Right lung (tissue), 5 donors: ENCODE data around the gene CCDC142. TPM values are rescaled to one million over a fixed set of nuclear protein-coding genes. Genes with fewer than 3 reads are reported as not detected.

Experiments used
- polyA plus RNA-seq, 5 donors: library from polyadenylated mRNA; unstranded; fragments of 120-200 nt; gene quantifications; one replicate each; pipeline versions ENCODE4 v1.2.1 to v1.2.3, GENCODE V29; 2013; ENCODE audit warnings: inconsistent platforms in 1 of 5, low replicate concordance in 1 of 5; ENCODE audit not compliant: insufficient read length in 5 of 5, insufficient read depth in 1 of 5

Gene CCDC142
- polyA plus RNA-seq, 5 donors = 13.0 to 18.1 (median 16.4) TPM

Other genes with a start within 250 kb of the CCDC142 start
- 1 to 10 TPM; 5.2 to 9.9 (median 8.5) TPM for gene SLC4A5, start 139.6 kb downstream of the CCDC142 start, polyA plus RNA-seq
- 100 to 1,000 TPM; 125 to 167 (median 142) TPM for gene DCTN1, start 102.7 kb downstream of the CCDC142 start, polyA plus RNA-seq
- 1 to 10 TPM; 3.0 to 7.8 (median 6.0) TPM for gene C2orf81, start 61.4 kb downstream of the CCDC142 start, polyA plus RNA-seq
- 10 to 100 TPM; 28.5 to 40.4 (median 36.6) TPM for gene WDR54, start 61.3 kb downstream of the CCDC142 start, polyA plus RNA-seq
- 10 to 100 TPM; 43.1 to 61.5 (median 54.6) TPM for gene RTKN, start 41.1 kb downstream of the CCDC142 start, polyA plus RNA-seq
- gene INO80B, start 27.9 kb downstream of the CCDC142 start, polyA plus RNA-seq = 10 to 100 TPM; 21.4 to 37.0 (median 30.1) TPM
- gene WBP1, start 24.6 kb downstream of the CCDC142 start, polyA plus RNA-seq = 100 to 1,000 TPM in 4 of 5 donors, 10 to 100 TPM in 1; 95.7 to 134 (median 113) TPM
- 10 to 100 TPM; 34.4 to 51.8 (median 45.7) TPM for gene MOGS, start 17.6 kb downstream of the CCDC142 start, polyA plus RNA-seq
- gene MRPL53, start 10.3 kb downstream of the CCDC142 start, polyA plus RNA-seq = 10 to 100 TPM; 37.7 to 68.9 (median 40.5) TPM
- gene TTC31, start 83 bp upstream of the CCDC142 start, polyA plus RNA-seq = 10 to 100 TPM; 32.8 to 38.1 (median 35.6) TPM
- gene LBX2, start 16.6 kb upstream of the CCDC142 start, polyA plus RNA-seq = under 1 TPM; 0.22 to 0.94 (median 0.49) TPM
- 10 to 100 TPM; 20.6 to 28.2 (median 26.1) TPM for gene PCGF1, start 24.7 kb upstream of the CCDC142 start, polyA plus RNA-seq
- gene TLX2, start 31.5 kb upstream of the CCDC142 start, polyA plus RNA-seq = under 1 TPM in 3 of 5 donors, not detected in 2; 0.06 to 0.14 (median 0.07) TPM
- gene DQX1, start 43.2 kb upstream of the CCDC142 start, polyA plus RNA-seq = 1 to 10 TPM in 1 of 5 donors, under 1 TPM in 4; 0.17 to 1.1 (median 0.26) TPM
- gene AUP1, start 46.7 kb upstream of the CCDC142 start, polyA plus RNA-seq = 100 to 1,000 TPM in 2 of 5 donors, 10 to 100 TPM in 3; 82.8 to 108 (median 98.9) TPM
- 10 to 100 TPM; 30.2 to 37.6 (median 36.6) TPM for gene HTRA2, start 46.9 kb upstream of the CCDC142 start, polyA plus RNA-seq
- 1 to 10 TPM; 7.9 to 9.9 (median 9.6) TPM for gene LOXL3, start 70.9 kb upstream of the CCDC142 start, polyA plus RNA-seq
- 10 to 100 TPM in 2 of 5 donors, 1 to 10 TPM in 3; 7.7 to 11.8 (median 9.7) TPM for gene DOK1, start 71.7 kb upstream of the CCDC142 start, polyA plus RNA-seq
- under 1 TPM; 0.22 to 0.48 (median 0.32) TPM for gene M1AP, start 165.3 kb upstream of the CCDC142 start, polyA plus RNA-seq
- 1 to 10 TPM; 5.7 to 7.2 (median 6.7) TPM for gene SEMA4F, start 171.2 kb upstream of the CCDC142 start, polyA plus RNA-seq